Measurements from ENCODE around the gene TCERG1L.

DNA sequence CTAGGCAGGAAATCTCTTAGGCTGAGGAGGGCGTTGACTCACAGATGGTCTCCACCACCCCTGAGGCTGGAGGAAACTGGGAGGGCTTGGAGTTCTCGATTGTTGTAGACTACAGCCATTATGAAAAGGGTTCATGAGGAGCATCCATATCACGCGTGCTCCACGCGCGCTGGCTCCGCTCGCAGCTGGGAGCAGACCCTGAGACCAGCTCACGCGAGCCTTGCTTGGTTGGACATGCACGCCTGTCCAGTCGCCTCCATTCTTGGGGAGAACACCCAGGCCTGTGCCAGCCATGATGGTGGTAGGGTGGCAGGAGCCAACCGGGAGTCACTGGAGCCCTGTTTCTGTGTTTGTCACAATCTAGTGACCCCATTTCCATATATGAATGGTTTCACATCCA, 139.1 kb downstream of the TCERG1L start:
- TF ChIP-seq, protein P1, sequence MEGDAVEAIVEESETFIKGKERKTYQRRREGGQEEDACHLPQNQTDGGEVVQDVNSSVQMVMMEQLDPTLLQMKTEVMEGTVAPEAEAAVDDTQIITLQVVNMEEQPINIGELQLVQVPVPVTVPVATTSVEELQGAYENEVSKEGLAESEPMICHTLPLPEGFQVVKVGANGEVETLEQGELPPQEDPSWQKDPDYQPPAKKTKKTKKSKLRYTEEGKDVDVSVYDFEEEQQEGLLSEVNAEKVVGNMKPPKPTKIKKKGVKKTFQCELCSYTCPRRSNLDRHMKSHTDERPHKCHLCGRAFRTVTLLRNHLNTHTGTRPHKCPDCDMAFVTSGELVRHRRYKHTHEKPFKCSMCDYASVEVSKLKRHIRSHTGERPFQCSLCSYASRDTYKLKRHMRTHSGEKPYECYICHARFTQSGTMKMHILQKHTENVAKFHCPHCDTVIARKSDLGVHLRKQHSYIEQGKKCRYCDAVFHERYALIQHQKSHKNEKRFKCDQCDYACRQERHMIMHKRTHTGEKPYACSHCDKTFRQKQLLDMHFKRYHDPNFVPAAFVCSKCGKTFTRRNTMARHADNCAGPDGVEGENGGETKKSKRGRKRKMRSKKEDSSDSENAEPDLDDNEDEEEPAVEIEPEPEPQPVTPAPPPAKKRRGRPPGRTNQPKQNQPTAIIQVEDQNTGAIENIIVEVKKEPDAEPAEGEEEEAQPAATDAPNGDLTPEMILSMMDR (IDR thresholded peaks at IDR 0.05) = no peak
- no peak for TF ChIP-seq POLR2AphosphoS5 (IDR thresholded peaks at IDR 0.05; ENCODE audit: low read depth, low read length)

Data from Panc1 (cell line).